ENCODE measurements around the gene ARMC12.

The ARMC12 gene

GRCh38 chr6:35757456-35758123 is 20.8 kb downstream of the ARMC12 start:
- Histone ChIP-seq H3K9ac (no peak overlapping the region), H3K4me3 (IDR thresholded peaks at IDR 0.05; ENCODE audit: insufficient read depth, low read depth, low read length) (no peak overlapping the region), H3K36me3 (ENCODE audit: insufficient read depth) (no peaks in the 10 kb centered on the region), H2AFZ (ENCODE audit: low read depth) (no peak overlapping the region), H3K27ac (no peak overlapping the region), H3K4me2 (no peak overlapping the region), H3K27me3 (ENCODE audit: insufficient read depth, low read depth) (no peaks in the 10 kb centered on the region), H3K4me1 (ENCODE audit: low read depth, poor library complexity, severe bottlenecking) (no peaks in the 10 kb centered on the region), H3K79me2 (ENCODE audit: insufficient read depth, low read depth) (no peaks in the 10 kb centered on the region), H4K20me1 (ENCODE audit: insufficient read depth) (no peaks in the 10 kb centered on the region)
- TF ChIP-seq CTCF (conservative IDR thresholded peaks at IDR 0.05; ENCODE audit: low read depth, low read length), result no peak

GRCh38 chr6:35759426-35759825 is 22.6 kb downstream of the ARMC12 start:
- Histone ChIP-seq H3K36me3 (ENCODE audit: insufficient read depth) (no peaks in the 10 kb centered on the region), H4K20me1 (ENCODE audit: insufficient read depth) (no peaks in the 10 kb centered on the region), H3K27ac (no peak overlapping the region), H2AFZ (ENCODE audit: low read depth) (no peak overlapping the region), H3K4me3 (IDR thresholded peaks at IDR 0.05; ENCODE audit: insufficient read depth, low read depth, low read length) (no peak overlapping the region), H3K79me2 (ENCODE audit: insufficient read depth, low read depth) (no peaks in the 10 kb centered on the region), H3K4me2 (no peak overlapping the region), H3K27me3 (ENCODE audit: insufficient read depth, low read depth) (no peaks in the 10 kb centered on the region), H3K4me1 (ENCODE audit: low read depth, poor library complexity, severe bottlenecking) (no peaks in the 10 kb centered on the region), H3K9ac (no peak overlapping the region)
- no peak for TF ChIP-seq CTCF (conservative IDR thresholded peaks at IDR 0.05; ENCODE audit: low read depth, low read length)

GRCh38 chr6:35765739-35766138 is 28.9 kb downstream of the ARMC12 start:
- TF ChIP-seq CTCF (conservative IDR thresholded peaks at IDR 0.05; ENCODE audit: low read depth, low read length), result no peak
- no peak overlapping the region for H3K9ac ChIP-seq
- no peaks in the 10 kb centered on the region for H3K4me1 ChIP-seq (ENCODE audit: low read depth, poor library complexity, severe bottlenecking)
- no peaks in the 10 kb centered on the region for H3K79me2 ChIP-seq (ENCODE audit: insufficient read depth, low read depth)
- H2AFZ ChIP-seq (ENCODE audit: low read depth), result no peak overlapping the region
- no peaks in the 10 kb centered on the region for H4K20me1 ChIP-seq (ENCODE audit: insufficient read depth)
- H3K4me3 ChIP-seq (IDR thresholded peaks at IDR 0.05; ENCODE audit: insufficient read depth, low read depth, low read length), result no peak overlapping the region
- H3K36me3 ChIP-seq (ENCODE audit: insufficient read depth), result no peaks in the 10 kb centered on the region
- H3K27me3 ChIP-seq (ENCODE audit: insufficient read depth, low read depth), result no peaks in the 10 kb centered on the region
- H3K4me2 ChIP-seq, result no peak overlapping the region
- H3K27ac ChIP-seq, result no peak overlapping the region

- Histone ChIP-seq H3K79me2 (ENCODE audit: insufficient read depth, low read depth) (no peaks in the 10 kb centered on the region), H4K20me1 (ENCODE audit: insufficient read depth) (no peaks in the 10 kb centered on the region), H2AFZ (ENCODE audit: low read depth) (no peak overlapping the region), H3K4me1 (ENCODE audit: low read depth, poor library complexity, severe bottlenecking) (no peaks in the 10 kb centered on the region), H3K4me2 (no peak overlapping the region), H3K27ac (no peak overlapping the region), H3K27me3 (ENCODE audit: insufficient read depth, low read depth) (no peaks in the 10 kb centered on the region), H3K36me3 (ENCODE audit: insufficient read depth) (no peaks in the 10 kb centered on the region), H3K4me3 (IDR thresholded peaks at IDR 0.05; ENCODE audit: insufficient read depth, low read depth, low read length) (no peak overlapping the region), H3K9ac (no peak overlapping the region)
- no peak for TF ChIP-seq CTCF (conservative IDR thresholded peaks at IDR 0.05; ENCODE audit: low read depth, low read length)
These were observed 32.4 kb downstream of the ARMC12 start for GRCh38 chr6:35769211-35769610.
